NCI-H2171 treated with DMSO at 0.1 percent for 48 hours (cell line): Measurements from ENCODE around the gene RRP15.

Experiments
- DNase-seq: peaks from one replicate; lab custom pipeline; 2025; lab: John Stamatoyannopoulos, UW

RRP15 gene, protein sequence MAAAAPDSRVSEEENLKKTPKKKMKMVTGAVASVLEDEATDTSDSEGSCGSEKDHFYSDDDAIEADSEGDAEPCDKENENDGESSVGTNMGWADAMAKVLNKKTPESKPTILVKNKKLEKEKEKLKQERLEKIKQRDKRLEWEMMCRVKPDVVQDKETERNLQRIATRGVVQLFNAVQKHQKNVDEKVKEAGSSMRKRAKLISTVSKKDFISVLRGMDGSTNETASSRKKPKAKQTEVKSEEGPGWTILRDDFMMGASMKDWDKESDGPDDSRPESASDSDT

DNA sequence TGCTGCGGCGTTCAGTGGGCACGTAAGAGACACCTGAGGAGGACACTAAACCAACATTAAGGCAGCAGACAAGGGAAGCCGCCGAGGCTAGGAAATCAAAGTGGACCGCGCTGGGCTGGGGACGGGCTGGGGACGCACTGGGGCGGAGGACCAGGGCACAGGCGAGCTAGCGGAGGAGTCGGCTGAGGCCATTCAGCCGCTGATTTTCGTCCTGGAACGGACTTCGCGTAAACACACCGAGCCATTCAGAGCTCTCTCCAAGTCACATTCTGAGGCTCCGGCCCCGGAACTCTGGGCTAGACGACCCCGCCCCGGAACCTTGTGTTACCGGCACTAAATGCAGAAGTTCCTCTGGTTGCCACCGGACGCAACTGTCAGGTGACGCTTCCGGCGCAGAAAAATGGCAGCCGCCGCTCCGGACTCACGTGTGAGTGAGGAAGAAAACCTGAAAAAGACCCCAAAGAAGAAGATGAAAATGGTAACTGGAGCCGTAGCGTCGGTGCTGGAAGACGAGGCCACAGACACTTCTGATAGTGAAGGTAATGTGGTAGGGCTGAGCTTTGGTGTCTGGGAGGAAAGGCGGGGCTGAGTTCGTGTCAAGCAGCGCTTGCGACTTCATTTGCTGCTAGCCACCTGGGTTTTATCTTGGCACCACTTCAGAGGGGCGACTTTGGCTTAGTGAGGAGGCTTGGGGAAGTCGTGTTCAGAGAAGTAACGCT, at the start of gene RRP15:
Gene RRP15 (plus strand): TSS at position 377 of the 719 bp plus-strand sequence. CDS start 24 bp downstream, at position 401.
- DNase-seq: peak; percentile 91

DNA sequence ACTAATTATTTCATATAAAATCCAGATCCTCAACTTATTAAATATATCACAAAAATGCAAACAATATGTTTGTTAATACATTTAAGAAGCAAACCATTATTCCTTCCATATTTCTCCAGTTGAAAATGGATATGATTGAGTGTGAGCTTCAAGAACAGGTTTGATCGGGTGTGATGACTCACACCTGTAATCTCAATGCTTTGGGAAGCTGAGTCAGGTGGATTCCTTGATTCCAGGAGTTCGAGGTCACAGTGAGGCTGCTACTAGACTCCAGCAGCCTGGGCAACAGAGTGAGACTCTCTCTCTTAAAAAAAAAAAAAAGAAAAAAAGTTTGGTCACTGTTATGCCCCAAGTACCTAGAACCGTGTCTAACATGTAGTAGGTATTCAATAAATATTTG, 42.9 kb upstream of the RRP15 start:
- no peak for DNase-seq

DNA sequence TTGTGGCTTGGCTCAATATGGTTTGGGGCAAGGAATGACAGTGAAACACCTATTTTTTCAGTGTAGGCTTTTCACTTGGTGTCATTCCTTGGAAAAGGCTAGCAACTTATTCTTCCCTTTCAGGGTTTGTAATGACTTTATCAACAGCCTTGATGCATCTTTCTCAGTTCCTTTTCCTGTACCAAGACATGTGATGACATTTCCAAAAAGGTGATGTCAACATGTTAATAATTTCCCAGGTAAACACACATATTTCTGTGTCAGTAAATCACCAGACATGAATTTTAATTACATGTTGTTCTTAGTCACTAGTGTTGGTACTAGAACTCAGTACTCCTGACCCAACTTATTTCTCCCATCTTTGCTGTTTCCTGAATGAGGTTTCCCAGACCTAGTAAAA, 37.8 kb upstream of the RRP15 start:
- no peak for DNase-seq

DNA sequence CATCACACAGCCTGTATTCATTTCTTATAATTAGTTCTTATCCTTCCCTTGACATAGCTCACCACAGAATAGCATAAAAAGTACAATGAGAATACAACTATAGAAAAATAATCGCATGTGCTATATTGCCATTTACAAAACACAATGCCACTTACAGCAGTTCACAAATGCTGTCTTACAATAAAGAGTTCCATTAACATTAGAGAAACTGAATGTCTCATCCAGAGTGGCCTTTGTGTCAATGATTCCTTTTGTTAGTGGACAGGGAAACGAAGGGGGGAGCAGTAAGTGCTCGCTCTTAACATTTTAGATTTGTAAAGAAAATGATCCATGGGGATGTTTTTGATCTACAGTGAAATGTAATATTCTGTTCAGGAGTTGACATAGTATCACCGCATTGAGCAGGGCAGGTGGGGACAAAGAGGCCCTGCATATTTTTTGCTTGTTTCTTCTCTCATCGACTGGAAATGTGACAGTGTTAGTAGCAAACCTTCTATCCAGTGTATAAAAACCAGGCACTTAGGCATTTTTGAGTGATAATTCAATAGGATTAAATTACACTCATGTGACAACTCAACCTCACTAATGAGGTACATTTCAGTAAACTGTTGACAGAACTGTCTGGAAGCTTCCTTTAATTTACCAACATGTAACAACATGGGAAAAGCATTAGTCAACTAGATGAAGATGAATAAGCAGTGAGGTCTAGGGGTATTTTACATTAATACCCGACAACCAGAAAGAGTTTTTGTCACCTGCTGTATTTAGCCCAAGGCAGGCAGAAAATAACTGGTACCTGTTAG, 35.6 kb upstream of the RRP15 start:
- peak; percentile 60 for DNase-seq

DNA sequence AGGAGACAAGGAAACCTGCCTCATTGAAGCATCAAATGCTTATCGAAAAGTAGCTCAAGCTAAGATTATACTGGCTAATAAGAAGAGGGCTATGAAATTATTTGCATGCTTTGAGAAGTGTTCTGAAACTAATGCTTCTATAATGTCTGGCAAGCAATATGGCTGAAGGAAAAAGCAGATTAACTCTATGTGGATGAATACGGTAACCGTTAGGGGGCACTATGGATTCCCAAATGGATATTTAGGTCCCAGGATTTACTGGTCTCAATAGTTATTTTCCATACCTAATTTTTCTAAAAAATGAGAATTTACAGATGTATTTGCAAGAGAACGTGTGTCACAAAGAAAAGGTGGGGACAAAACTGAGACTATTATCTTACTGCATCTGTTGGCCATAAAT, 34.6 kb upstream of the RRP15 start:
- no peak for DNase-seq

DNA sequence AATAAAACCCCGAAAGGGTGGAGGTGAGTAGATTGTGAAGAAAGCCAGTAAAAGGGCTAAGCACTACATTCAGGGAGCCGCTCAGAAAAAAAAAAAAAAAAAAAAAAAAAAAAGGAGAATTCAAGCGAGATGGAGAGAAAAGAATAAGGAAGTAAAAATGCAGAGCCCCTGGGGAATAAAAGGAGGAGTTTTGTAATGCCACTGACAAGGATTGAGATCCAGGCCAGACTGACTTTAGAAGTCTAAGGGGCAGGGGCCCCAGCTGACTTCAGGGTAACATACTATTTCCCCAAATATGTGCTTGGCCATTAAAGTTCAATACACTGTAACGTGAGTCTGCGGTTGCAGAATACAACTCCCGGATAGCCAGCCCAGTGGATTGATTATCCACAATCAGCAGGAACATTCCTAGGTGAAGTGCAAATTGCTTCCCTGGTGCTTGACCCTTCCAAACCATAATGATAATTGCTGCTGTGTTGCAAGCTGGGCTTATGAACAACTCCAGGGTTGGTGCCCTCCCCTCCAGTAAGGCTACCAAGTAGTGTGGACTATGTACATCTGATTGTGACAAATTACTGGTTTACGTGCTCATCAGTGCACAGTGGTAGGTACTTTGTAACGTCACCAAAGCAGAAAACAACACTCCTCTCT, 30.7 kb upstream of the RRP15 start:
- DNase-seq: no peak

DNA sequence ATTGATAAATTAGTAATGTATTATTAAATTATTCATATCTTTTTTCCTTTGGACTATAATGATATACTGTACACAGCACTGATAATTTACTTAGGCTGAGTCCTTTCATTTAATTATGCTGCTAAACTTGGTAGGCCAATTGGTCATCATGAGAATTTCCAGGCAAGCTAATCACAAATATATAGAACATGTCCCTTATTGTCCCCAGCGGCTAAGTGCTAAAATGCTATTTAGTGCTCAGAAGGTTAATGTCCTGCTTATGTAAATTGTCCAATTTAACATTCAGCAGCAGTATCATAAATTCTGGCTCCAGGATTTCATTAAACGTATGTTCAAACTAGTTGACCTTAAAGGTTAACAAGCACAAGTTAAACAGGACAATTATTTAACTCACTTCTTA, 30.0 kb upstream of the RRP15 start:
- no peak for DNase-seq

DNA sequence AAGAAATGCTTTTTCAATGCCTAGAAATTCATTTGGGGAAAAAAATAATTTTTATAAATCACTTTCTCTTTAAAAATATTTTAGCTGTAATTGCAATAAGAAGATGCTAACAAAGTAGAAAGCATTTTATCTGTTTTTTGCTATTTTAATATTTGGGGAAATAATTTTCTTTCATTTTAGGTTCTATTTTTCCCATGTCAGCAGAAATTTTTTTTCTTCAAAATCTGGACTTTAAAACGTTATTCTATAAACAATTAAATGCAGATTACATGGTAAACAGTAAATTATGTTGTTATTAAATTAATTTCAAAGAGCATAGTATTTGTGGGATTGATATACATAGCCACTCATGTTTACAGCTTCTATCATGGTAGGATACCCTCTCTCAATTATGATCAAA, 27.7 kb upstream of the RRP15 start:
- DNase-seq: no peak

DNA sequence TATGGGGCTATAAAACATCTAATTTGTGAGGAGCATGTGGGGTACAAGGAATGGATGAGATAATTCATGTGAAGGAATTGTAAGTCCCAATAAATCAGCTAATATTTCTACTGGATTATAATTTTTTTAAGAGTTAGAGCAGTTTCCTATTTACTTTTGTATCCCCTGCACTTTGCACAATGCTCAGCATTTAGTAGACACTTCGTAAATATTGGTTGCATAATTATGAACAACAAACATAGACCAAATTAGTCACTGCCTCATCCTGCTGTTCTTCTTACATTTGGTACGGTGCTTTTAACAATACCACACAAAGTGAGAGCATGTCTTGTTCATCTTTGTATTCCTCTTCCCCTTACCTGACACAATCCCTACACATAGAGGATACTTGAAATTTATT, 27.1 kb upstream of the RRP15 start:
- DNase-seq: no peak

DNA sequence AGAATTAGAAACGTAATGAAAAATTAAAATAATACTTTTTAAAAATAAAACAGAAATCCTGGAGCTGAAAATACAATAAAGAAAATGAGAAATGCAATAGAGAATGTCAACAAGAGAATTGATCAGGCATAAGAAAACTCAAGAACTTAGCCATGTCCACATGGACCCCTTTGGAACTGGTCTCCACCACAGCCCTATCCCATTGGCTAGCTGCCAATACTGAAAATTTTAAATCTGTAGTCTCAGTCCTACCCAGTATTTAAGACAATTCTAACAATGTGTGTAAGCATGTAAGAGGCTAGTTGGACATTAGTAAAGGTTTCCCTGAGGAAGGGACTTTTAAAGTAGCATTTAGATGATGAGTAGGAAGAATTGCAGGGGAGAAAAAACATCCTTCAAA, 25.8 kb upstream of the RRP15 start:
- DNase-seq: no peak

DNA sequence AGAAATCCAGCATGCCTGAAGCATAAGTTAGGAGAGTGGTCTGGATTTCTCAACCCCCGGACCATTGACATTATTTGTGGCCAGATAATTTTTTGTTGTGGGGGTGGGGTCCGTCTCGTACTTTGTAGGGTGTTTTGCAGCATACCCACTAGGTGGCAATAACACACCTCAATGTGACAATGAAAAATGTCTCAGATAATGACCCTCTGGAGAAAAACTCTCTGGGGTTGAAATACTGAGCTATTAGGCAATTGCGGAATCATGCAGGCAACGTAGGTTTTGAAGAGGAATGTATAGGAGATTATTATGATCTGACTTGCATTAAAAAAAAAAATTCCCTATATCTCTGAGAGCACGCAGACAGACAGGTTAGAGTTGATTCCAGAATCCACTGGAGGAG, 25.3 kb upstream of the RRP15 start:
- peak; percentile 11 for DNase-seq

DNA sequence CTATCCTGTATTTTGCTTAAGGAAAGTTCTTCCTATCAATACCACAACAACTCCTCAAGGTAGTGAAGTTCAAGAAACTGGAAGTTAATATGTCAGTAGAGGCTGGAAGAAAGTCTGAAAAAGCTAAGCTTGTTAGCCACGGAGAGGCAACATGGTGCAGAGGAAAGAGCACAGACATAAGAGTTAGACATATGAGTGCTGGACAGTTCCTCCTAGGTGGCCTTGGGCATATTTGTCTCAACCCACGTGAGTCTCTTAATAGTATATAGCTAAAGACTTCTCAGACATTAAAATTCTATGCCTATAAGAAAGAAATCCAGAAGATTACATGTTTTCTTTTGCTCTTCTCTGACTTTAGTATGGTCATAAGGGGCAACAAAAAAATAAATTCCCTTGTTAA, 22.8 kb upstream of the RRP15 start:
- no peak for DNase-seq

DNA sequence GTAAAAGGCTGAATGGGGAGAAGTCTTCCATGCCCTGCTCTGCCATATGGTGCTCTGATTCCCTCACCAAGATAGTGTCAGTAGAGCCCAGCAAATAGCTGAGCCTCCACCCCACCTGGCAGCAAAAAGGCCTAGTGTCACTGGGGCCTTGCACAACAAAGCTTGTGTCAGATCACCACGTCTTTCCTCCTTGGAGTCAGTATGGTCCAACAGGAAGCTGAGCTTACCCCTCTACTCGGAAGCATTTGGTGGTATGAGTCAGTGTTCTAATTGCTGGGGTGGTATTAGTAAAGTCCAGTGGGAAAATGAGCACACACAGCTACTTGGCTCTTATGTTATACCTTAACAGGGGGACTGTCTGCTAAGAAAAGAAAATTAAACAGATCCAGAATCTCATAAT, 18.7 kb upstream of the RRP15 start:
- peak; percentile 72 for DNase-seq

DNA sequence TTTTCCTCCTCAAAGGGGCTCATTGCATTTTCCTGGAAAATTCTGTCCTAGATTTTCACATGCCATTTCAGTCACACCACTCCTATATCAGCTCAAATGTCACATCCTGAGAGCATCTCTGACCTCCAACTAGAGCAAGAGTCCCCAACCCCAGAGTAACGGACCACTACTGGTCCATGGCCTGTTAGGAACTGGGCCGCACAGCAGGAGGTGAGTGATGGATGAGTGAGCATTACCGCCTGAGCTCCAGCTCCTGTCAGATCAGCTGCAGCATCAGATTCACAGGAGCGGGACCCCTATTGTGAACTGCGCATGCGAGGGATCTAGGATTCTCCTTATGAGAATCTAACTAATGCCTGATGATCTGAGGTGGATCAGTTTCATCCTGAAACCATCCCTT, 12.7 kb upstream of the RRP15 start:
- no peak for DNase-seq

DNA sequence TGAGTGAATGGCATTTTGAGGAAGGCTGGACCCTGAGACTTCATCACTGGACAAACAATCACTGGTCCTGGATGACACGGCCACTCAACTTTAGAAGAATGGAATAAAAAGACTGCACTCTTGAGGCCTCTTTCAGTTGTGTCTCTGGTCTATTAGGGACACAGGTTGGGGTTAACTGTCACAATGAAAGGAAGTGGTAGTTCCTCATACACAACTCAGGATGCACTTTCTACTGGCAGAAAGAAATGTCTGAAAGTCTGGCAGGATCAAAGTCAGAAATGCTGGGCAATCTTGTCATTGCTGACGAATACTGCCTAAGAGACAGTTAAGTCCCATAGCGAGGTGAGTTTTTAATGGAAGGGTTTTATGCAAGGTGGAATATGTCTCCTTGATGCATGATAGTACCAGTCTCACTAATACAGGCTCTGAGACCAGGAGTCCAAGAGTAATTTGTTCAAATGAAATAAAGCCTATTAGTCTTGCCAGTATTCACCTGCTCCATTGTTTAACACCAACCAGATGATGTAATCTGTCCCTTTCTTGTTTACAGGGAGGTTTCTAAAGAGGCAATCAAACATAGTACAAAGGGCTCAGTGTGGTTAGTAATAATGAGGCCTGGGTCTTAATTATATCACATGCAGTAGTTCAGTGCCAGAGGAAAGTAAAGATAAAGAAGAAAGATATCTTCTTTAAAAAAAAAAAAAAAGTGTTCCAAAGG, 11.2 kb upstream of the RRP15 start:
- no peak for DNase-seq

DNA sequence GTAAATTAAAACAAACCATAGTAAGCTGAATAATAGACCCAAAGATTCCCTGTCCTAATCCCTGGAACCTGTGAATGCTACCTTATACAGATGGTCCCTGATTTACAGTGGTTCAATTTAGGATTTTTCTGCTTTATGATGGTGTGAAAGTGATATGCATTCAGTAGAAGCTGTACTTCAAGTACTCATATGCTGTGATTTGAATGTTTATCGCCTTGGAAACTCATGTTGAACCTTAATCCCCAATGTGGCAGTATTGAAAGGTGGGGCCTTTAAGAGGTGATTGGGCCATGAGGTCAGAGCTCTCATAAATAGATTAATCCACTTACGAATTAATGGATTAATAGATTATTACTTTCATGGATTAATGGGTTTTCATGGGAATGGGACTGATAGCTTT, 10.6 kb upstream of the RRP15 start:
- DNase-seq: no peak

DNA sequence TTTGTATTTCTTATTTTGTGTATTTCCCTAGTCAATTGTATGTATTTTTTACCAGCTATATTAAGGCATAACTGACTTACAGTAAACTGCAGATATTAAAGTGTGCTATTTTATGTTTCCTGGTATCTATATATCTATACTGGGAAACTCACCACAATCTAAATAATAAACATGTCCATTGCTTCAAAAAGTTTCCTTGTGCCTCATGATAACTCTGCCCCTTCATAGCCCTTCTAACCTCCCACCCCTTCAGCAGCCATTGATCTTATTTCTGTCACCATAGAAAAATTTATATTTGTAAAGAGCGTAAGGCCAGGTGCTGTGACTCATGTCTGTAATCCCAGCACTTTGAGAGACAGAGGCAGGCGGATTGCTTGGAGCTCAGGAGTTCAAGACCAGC, 9.3 kb upstream of the RRP15 start:
- no peak for DNase-seq

DNA sequence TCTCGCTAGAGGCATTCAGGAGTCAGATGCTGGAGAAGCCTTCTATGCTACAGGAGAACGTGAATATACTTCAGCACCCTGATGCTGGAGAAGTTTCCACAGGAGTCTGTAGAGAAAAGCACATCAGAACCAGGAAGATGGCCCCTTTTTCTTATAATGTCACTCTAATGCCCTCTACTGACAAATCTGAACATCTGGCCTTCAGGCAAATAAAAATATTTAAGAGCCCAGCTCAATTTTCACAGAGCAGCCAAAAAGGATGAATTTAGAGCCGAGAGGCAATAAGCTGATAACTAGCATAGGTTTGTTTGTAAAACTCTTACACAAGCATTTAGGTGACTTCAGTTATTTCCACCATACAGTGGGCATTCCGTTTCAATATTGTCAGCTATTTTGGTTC, 3.8 kb upstream of the RRP15 start:
- peak; percentile 2 for DNase-seq

DNA sequence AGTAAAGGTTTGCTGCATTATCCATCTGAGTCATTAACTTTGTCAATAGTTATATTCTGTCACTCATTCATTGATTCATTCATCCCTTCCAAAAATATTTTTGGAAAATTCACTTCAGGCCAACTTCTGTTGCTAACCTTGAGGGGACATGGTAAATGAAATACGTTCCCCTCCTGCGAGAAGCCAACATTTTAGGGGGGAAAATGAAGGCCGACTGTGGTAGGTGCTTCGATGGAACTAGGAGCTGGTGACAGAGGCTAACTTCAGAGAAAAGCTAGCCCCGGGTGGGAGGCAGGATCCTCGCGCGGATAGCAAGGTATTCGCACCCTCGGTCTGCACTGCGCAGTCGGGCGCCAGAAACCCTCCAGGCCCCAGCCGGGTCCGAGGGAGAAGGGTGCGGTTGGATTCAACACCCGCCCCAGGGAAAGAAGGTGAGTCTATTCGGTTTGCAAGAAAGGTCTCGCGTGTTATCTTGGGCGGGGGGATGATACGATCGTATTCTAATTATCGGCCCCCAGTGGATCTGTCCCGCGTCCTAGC, 646 bp upstream of the RRP15 start:
- DNase-seq: peak; percentile 36

DNA sequence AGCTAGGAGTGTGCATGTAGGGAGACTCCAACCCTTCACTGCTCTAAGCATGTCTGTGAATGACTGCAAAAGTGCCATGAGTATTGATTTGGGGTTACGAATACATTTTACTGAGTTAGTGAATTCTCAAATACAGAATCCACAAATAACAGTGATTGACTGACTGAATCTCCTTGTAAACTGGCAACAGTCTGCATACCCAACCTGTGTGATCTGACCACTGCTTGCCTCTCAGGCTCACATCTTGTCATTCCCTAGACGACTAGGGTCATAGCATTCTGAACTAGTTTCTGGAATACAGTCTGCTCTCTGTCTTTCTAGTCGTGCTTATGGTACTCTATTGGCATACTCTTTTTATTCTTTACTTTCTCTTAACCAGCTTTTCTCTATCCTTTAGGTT, 7.4 kb downstream of the RRP15 start:
- no peak for DNase-seq

DNA sequence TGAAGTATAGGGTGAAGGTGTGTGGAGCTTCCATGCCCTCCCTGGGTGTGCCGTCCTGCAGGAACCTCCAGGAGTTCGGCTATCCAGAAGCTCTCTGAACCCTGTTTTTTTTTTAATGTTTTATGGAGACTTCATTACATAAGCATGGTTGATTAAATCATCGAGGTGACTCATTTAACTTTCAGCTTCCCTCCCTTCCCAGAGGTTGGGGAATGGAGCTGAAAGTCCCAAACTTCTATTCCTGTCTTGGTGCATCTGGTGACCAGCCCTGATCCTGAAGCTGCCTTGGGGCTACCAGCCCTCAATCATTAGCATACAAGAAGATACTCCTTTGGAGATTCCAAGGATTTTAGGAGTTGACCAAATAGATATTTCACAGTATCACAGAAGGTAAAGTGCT, 9.5 kb downstream of the RRP15 start:
- no peak for DNase-seq

DNA sequence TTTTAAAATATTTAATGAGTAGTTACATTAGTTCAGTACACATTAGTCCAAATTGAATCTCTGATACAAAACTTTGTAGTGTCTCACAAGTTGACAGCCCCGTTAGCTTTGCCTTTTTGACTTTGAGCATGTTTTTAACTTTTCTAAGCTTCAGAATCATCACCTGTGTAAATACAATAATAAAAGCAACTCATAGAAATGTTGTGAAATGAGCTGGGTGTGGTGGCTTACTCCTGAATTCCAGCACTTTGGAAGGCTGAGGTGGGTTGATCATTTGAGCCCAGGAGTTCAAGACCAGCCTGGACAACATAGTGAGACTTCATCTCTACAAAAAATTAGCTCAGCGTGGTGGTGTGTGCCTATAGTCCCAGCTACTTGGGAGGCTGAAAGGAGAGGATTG, 11.1 kb downstream of the RRP15 start:
- no peak for DNase-seq
